NCI-H1417 (cell line): ENCODE measurements around the gene ADIPOR1.

Experiments used
- DNase-seq, 3 experiments: peaks; one replicate each; lab custom pipeline; 2025; lab: John Stamatoyannopoulos, UW

Gene ADIPOR1

GRCh38 chr1:202972046-202972445 is 13.9 kb upstream of the ADIPOR1 start:
- no peak for DNase-seq

GRCh38 chr1:202968895-202969295 is 10.8 kb upstream of the ADIPOR1 start:
- peak; percentile 25 to 66 (median 34) for DNase-seq

GRCh38 chr1:202968351-202968750 is 10.2 kb upstream of the ADIPOR1 start:
- DNase-seq = no peak

- DNase-seq = peak; percentile 59 to 76 (median 72)
These were observed 9.7 kb upstream of the ADIPOR1 start for GRCh38 chr1:202967684-202968281.

GRCh38 chr1:202966006-202966898 is 8.1 kb upstream of the ADIPOR1 start:
- no peak for DNase-seq

GRCh38 chr1:202965422-202965821 is 7.3 kb upstream of the ADIPOR1 start:
- DNase-seq = no peak

GRCh38 chr1:202964791-202965410 is 6.8 kb upstream of the ADIPOR1 start:
- peak; percentile 83 to 97 (median 97) for DNase-seq

GRCh38 chr1:202961220-202961880 is 3.2 kb upstream of the ADIPOR1 start:
- DNase-seq = no peak

- peak in 1 of 3 experiments; percentile 22 for DNase-seq
These were observed 1.1 kb upstream of the ADIPOR1 start for GRCh38 chr1:202959276-202959620.

- no peak for DNase-seq
These were observed 598 bp upstream of the ADIPOR1 start for GRCh38 chr1:202958544-202959275.

- DNase-seq = no peak
These were observed 1.1 kb downstream of the ADIPOR1 start for GRCh38 chr1:202956969-202957368.

- no peak for DNase-seq
These were observed 3.9 kb downstream of the ADIPOR1 start for GRCh38 chr1:202954057-202954745.

- DNase-seq = no peak
These were observed 4.7 kb downstream of the ADIPOR1 start for GRCh38 chr1:202953392-202953791.

GRCh38 chr1:202952818-202953217 is 5.3 kb downstream of the ADIPOR1 start:
- DNase-seq = no peak

- DNase-seq = no peak
These were observed 6.0 kb downstream of the ADIPOR1 start for GRCh38 chr1:202952099-202952498.

- no peak for DNase-seq
These were observed 6.7 kb downstream of the ADIPOR1 start for GRCh38 chr1:202951437-202951836.

- no peak for DNase-seq
These were observed 12.6 kb downstream of the ADIPOR1 start for GRCh38 chr1:202945483-202945882.

- DNase-seq = no peak
These were observed 13.6 kb downstream of the ADIPOR1 start for GRCh38 chr1:202944438-202944921.

- DNase-seq = no peak
These were observed 15.7 kb downstream of the ADIPOR1 start for GRCh38 chr1:202942426-202942825.

- no peak for DNase-seq
These were observed 16.7 kb downstream of the ADIPOR1 start for GRCh38 chr1:202941372-202941771.

- no peak for DNase-seq
These were observed 17.6 kb downstream of the ADIPOR1 start for GRCh38 chr1:202940561-202940960.
